Measurements from ENCODE around the gene UNC13D.
"Not testable (repeated sequence)": the region's sequence is repeated elsewhere in the genome, so short reads cannot be mapped to it uniquely, and the experiment has no call there.

UNC13D gene

GRCh38 chr17:75874323-75875181 is 30.3 kb upstream of the UNC13D start:
- no peak for DNase-seq (ENCODE audit: low spot score)

DNA sequence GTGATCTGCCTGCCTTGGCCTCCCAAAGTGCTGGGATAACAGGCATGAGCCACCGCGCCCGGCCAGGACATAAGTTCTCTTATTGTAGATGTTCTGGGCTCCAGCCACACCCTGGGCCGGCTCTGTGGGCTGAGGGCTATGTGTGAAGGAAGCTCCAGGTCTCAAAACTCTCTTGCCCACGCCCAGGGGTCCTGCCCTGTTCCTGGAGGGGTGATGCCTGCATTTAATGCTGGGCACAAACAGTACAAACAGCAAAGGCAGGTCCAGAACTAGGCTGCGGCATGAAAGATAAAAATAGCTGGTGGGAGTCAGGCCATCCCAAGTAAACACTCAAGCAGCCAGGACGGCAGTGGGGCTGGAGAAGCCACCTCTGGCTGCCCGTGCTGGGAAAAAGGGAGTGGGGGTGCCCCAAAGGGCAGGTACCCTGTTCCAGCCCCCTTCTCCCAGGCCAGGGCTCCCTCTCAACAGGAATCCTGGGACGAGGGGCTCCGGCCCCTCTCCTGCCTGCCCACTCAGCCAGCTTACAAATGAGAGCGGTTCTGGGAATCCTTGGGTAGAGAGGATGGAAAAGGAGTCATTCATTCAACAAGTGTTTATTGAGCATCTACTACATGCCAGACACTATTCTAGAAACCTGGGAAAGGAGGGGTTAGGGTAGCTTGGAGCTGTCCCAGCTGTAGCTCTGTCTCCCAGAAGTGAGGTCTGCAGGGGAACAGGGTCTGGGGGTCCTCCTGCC is 29.6 kb upstream of the UNC13D start:
- DNase-seq (ENCODE audit: low spot score): no peak

DNA sequence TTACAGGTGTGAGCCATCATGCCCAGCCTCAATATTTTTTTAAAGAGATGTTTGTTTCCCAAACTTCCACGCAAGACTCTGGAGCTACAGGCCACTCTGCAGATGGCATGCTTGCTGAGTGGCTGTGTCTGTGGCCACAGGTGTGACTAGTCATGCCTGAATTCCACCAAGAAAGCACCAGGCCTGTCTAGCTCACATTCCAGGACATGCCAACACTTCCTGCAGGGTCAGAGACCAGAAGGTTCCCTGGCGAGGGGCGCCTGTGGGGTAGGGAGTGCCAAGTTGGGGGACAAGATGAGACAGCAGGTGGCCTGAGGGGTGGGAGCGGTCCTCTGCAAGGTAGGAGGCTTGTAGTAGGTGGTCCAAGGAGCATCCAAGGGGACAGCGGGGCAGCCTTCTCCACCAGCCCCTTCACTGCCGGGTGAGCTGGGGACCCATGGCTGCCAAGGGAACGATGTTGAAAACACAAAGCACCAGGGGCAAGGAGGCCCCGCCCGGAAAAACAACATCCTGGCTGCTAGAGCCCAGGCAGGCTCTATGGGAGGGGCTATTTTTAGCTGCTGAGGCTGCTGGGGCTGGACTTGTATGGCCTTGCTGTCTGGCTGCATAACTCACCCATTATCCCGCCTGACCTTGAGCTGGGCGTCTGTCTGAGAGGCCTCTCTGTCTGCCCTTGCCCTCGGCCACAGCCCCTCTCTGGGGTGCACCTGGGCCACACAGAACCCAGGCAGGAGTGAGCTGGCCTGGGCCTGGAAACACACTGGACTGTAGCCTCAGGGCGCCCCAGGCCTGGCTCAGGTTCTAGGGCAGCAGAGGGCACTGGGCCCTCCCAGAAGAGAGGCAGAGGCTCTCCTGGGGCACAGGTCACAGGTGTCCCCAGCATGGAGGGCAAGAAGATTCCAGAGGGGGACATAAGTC is 28.5 kb upstream of the UNC13D start:
- DNase-seq (ENCODE audit: low spot score): no peak

- not testable (repeated sequence) for DNase-seq (ENCODE audit: low spot score)
Measured at GRCh38 chr17:75870228-75870627, 26.0 kb upstream of the UNC13D start.

GRCh38 chr17:75869282-75870141 is 25.3 kb upstream of the UNC13D start:
- peak; percentile 42 for DNase-seq (ENCODE audit: low spot score)

- DNase-seq (ENCODE audit: low spot score): not testable (repeated sequence)
Measured at GRCh38 chr17:75868730-75869281, 24.6 kb upstream of the UNC13D start.

- not testable (repeated sequence) for DNase-seq (ENCODE audit: low spot score)
Measured at GRCh38 chr17:75865404-75866188, 21.4 kb upstream of the UNC13D start.

DNA sequence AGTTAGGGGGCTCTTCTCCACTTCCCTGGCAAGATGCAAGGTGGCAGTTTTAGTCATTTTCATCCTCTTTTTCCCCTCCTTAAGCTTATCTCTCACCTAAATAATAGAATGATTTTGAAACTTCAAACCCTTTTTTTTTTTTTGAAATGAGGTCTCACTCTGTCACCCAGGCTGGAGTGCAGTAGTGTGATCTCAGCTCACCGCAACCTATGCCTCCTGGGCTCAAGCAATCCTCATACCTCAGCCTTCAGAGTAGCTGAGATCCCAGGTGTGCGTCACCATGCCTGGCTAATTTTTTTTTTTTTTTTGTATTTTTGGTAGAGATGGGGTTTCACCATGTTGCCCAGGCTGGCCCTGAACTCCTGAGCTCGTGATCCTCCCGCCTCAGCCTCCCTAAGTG is 20.7 kb upstream of the UNC13D start:
- DNase-seq (ENCODE audit: low spot score): not testable (repeated sequence)

GRCh38 chr17:75864448-75864871 is 20.3 kb upstream of the UNC13D start:
- DNase-seq (ENCODE audit: low spot score): no peak

DNA sequence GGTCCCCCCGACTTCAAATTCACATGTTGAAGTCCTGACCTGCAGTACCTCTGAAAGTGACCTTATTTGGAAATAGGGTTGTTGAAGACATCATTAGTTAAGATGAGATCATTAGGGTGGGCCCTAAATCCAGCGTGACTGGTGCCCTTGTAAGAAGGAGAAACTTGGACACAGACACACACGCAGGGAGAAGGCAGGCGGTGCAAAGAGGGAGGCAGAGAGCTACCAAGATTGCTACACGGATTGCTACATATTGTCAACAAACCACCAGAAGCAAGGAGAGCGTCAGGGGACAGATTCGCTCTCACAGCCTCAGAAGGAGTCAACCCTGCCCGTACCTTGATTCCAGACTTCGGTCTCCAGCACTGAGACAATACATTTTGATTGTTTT is 17.7 kb upstream of the UNC13D start:
- no peak for DNase-seq (ENCODE audit: low spot score)

DNA sequence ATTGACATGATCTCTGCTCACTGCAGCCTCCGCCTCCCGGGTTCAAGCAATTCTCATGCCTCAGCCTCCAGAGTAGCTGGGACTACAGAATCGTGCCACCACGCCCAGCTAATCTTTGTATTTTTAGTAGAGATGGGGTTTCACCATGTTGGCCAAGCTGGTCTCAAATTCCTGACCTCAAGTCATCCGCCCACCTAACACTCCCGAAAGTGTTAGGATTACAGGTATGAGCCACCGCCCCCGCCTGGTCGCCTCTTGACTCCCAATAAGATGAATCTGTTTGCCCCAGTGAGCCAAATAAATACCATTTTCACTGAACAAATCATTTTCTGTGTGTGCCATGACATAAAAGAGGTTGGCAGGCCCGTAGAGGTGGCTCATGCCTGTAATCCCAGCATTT is 15.2 kb upstream of the UNC13D start:
- DNase-seq (ENCODE audit: low spot score): not testable (repeated sequence)

- DNase-seq (ENCODE audit: low spot score): peak; percentile 62
Measured at GRCh38 chr17:75856062-75856756, 12.0 kb upstream of the UNC13D start.

DNA sequence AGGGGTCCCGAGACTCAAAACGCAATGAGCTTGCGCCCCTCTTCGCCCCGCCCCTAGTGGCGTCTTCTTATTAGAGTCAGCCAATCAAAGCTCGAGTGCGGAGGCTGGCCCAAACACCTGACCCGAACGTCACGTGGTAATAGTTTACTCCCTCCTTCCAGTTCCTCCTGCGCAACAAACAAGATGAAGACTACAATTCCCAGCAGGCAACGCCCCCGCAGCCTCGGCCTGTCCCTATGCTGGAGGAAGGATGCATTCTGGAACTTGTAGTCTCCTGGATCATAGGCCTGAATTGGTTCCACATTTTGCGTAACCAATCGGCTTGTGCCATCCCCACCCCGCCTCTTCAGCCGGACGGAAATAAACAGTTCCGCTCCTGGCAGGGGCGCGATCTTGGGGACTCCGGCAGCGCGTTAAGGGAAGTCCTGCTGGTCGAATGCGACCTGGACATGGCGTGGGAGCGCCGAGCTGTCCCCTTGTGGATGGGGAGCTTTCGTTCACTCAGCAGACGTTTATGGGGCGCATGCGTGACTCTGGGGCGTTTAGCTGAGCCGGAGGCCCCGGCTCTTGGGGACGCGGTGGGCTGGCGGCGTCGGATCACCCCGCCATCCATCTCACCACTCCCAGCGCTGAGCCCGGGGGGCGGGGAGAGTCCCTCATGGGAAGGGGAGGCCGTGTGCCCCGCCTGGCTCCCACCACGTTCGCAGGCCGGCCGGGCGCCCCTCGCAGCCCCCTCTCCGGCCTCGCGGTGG is 11.3 kb upstream of the UNC13D start, which contains the start of gene WBP2:
TSS of gene WBP2 (minus strand) at position 26 of the 752 bp plus-strand sequence. CDS start 38 bp downstream, outside the sequence.
- DNase-seq (ENCODE audit: low spot score): peak; percentile 100

DNA sequence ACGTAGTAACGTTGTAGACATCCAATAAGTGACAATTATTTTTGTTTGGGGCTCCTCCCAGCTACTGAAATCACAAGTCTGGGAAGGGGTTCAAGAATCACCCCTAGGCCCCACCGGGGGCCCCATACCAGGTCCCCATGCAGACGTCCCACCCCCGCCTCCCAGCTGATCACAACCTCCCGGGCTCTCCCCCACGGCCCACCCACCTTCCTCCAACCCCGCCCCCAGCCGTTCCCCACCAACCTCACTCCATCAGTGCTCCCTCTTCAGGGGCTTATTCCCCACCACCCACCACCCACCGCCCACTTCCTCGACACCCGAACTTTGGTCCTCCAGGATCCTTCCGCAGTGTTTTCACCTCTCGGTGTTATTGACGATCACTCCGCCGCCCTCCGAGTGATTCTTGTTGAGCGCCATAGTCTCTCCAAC is 10.7 kb upstream of the UNC13D start:
- no peak for DNase-seq (ENCODE audit: low spot score)

DNA sequence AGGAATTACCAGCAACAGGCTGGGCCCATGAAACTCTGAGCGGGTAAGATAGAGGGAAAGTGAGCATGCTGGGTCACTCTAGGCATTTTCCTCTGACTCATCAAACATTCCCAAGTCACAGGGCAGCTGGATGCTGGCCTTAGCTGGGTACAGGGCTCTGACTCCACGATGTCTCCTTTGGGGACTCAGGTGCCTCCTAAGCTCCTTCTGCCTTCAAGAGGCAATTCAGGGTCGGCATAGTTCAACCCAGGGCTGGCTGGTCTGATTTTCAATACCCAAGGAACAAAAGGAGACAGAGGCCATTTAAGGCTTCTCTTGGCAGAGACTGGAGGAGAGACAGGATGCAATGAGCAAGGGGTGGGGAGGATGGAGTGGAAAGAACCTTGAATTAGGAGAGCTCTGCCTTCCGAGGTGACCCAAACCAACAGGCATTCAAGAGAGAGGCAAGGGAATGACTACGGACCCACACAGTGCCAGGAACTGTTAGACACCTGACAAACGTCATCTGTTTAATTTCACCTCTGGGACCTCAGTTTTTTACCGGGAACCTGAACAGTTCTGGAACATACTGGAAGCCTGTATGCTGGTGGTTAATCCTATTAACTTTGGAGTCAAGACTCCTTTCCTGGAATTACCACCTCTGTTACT is 10.0 kb upstream of the UNC13D start:
- DNase-seq (ENCODE audit: low spot score): no peak

- no peak for DNase-seq (ENCODE audit: low spot score)
Measured at GRCh38 chr17:75853433-75853832, 9.2 kb upstream of the UNC13D start.

DNA sequence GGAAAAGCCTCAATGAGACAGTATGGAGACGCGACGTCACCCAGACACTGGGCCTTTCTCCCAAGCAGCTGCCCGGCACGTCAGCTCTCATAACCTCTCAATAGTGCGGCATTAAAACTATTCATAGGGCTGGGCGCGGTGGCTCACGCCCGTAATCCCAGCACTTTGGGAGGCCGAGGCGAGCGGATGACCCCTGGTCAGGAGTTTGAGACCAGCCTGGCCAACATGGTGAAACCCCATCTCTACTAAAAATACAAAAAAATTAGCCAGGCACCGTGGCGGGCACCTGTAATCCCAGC is 7.4 kb upstream of the UNC13D start:
- DNase-seq (ENCODE audit: low spot score): not testable (repeated sequence)

Data from cerebellar cortex (tissue), 1 donor.